Measurements from ENCODE around the gene BTBD1. TPM values are rescaled to one million over a fixed set of nuclear protein-coding genes. Genes with fewer than 3 reads are reported as not detected.
"Not testable (repeated sequence)": the region's sequence is repeated elsewhere in the genome, so short reads cannot be mapped to it uniquely, and the experiment has no call there.

The BTBD1 gene
- total RNA-seq, 2 experiments from 2014 or later = 92.6 to 99.5 TPM

GRCh38 chr15:83078712-83079111, 11.7 kb upstream of the BTBD1 start:
- Histone ChIP-seq H3K79me2 (ENCODE audit: insufficient read depth, low read depth, low read length) (no peaks in the 10 kb centered on the region), H3K4me2 (ENCODE audit: low read length) (no peak overlapping the region), H3K27ac (ENCODE audit: low read depth, low read length, poor library complexity, severe bottlenecking) (no peak overlapping the region), H3K36me3 (ENCODE audit: insufficient read depth, low read length) (no peaks in the 10 kb centered on the region), H2AFZ (ENCODE audit: low read length) (no peak overlapping the region), H4K20me1 (ENCODE audit: insufficient read depth, low read length) (no peaks in the 10 kb centered on the region), H3K9me3 (ENCODE audit: low read length) (0 out of 2 replicates have a peak, but pooled peaks cover 10% of the 10 kb centered on the region), H3K4me3 (ENCODE audit: low read depth, low read length, poor library complexity, severe bottlenecking) (no peak overlapping the region), H3K4me1 (ENCODE audit: insufficient read depth, low read length, poor library complexity, severe bottlenecking) (no peaks in the 10 kb centered on the region), H3K9me2 (ENCODE audit: insufficient read depth, low read length) (no peaks in the 10 kb centered on the region)
- CTCF ChIA-PET (ENCODE audit: unreplicated experiment) = no interaction called here
- intact Hi-C loops (cut with micrococcal nuclease; ENCODE audit: unreplicated experiment) = no loop called here
- POLR2A ChIA-PET = no interaction called here
- TF ChIP-seq CTCF (conservative IDR thresholded peaks at IDR 0.05; ENCODE audit: low read length) (no peak), EZH2phosphoT487 (IDR thresholded peaks at IDR 0.05; ENCODE audit: borderline replicate concordance, low read depth, low read length) (no peak)
- no TSS peak for BruUV-seq (replicated peaks)
- DNase-seq (ENCODE audit: low spot score) = no peak

- intact Hi-C loops (cut with micrococcal nuclease; ENCODE audit: unreplicated experiment) = no loop called here
- H4K20me1 ChIP-seq (ENCODE audit: insufficient read depth, low read length) = no peaks in the 10 kb centered on the region
- peaks cover 18% of the 10 kb centered on the region for H3K9me3 ChIP-seq (ENCODE audit: low read length)
- no peak overlapping the region for H3K4me3 ChIP-seq (ENCODE audit: low read depth, low read length, poor library complexity, severe bottlenecking)
- no TSS peak for BruUV-seq (replicated peaks)
- no peak overlapping the region for H3K4me2 ChIP-seq (ENCODE audit: low read length)
- DNase-seq (ENCODE audit: low spot score) = no peak
- no peaks in the 10 kb centered on the region for H3K9me2 ChIP-seq (ENCODE audit: insufficient read depth, low read length)
- ChIA-PET POLR2A (interaction anchor here (0.6 kb wide), 1 partner anchor 37 kb away, joined by 8 read pairs; no protein-coding TSS in a partner anchor), CTCF (ENCODE audit: unreplicated experiment) (no interaction called here)
- no peaks in the 10 kb centered on the region for H3K79me2 ChIP-seq (ENCODE audit: insufficient read depth, low read depth, low read length)
- H3K36me3 ChIP-seq (ENCODE audit: insufficient read depth, low read length) = no peaks in the 10 kb centered on the region
- H3K27ac ChIP-seq (ENCODE audit: low read depth, low read length, poor library complexity, severe bottlenecking) = no peak overlapping the region
- H3K4me1 ChIP-seq (ENCODE audit: insufficient read depth, low read length, poor library complexity, severe bottlenecking) = no peaks in the 10 kb centered on the region
- no peak overlapping the region for H2AFZ ChIP-seq (ENCODE audit: low read length)
- TF ChIP-seq CTCF (conservative IDR thresholded peaks at IDR 0.05; ENCODE audit: low read length) (no peak), EZH2phosphoT487 (IDR thresholded peaks at IDR 0.05; ENCODE audit: borderline replicate concordance, low read depth, low read length) (no peak)
Measured at GRCh38 chr15:83077491-83078230, 10.6 kb upstream of the BTBD1 start.

GRCh38 chr15:83069211-83069642, 2.2 kb upstream of the BTBD1 start:
- DNase-seq (ENCODE audit: low spot score) = peak; percentile 89
- CTCF ChIA-PET (ENCODE audit: unreplicated experiment); intact Hi-C loops (cut with micrococcal nuclease; ENCODE audit: unreplicated experiment); H3K4me2 ChIP-seq (ENCODE audit: low read length); BruUV-seq (replicated peaks); H3K9me2 ChIP-seq (ENCODE audit: insufficient read depth, low read length); H2AFZ ChIP-seq (ENCODE audit: low read length); H3K4me3 ChIP-seq (ENCODE audit: low read depth, low read length, poor library complexity, severe bottlenecking): not testable (repeated sequence)
- peak overlapping the region; percentile 82 for H3K27ac ChIP-seq (ENCODE audit: low read depth, low read length, poor library complexity, severe bottlenecking)
- H3K36me3 ChIP-seq (ENCODE audit: insufficient read depth, low read length) = peaks cover 18% of the 10 kb centered on the region; the same call in 1 of the 2 replicates
- peaks cover 19% of the 10 kb centered on the region for H4K20me1 ChIP-seq (ENCODE audit: insufficient read depth, low read length)
- peaks cover 29% of the 10 kb centered on the region for H3K9me3 ChIP-seq (ENCODE audit: low read length)
- peaks cover 26% of the 10 kb centered on the region for H3K79me2 ChIP-seq (ENCODE audit: insufficient read depth, low read depth, low read length)
- peaks cover 21% of the 10 kb centered on the region for H3K4me1 ChIP-seq (ENCODE audit: insufficient read depth, low read length, poor library complexity, severe bottlenecking)
- POLR2A ChIA-PET = interaction anchor here (0.6 to 3.7 kb wide), 7 partner anchors 37 to 1888 kb away, joined by 3 to 17 read pairs (median 4); partner anchors contain the start of gene C15orf40

Data from OCI-LY7 (cell line).